Loucy (cell line): ENCODE results near the gene FGFR1OP2.

ENCODE experiments used
- CTCF ChIP-seq: fragments of 200-600 bp; sonication (generic); conservative IDR thresholded peaks from 2 replicates; pipeline ENCODE4 v1.5.1; 2014; ENCODE audit warnings: mild to moderate bottlenecking, antibody characterized with exemption, low read length
- EZH2phosphoT487 ChIP-seq: fragments of 200-600 bp; IDR thresholded peaks from 2 replicates; pipeline ENCODE4 v1.6.1; 2018; ENCODE audit warnings: antibody characterized with exemption, mild to moderate bottlenecking, moderate library complexity, borderline replicate concordance

DNA sequence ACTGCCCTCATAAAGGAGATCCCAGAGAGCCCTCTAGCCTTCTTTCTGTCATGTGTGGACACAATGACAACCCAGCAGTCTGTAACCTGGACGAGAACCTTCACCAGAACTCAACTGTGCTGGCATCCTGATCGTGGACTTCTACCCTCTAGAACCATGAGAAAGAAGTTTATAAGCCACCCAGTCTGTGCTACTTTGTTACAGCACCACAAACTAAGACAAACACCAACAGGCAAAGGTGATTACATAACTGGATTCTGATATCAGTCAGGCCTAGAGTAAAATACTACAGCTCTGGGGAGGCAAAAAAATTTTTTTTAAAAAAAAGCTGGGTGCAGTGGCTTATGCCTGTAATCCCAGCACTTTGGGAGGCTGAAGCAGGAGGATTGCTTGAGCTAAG, 57.4 kb downstream of the FGFR1OP2 start:
- TF ChIP-seq CTCF (no peak), EZH2phosphoT487 (no peak)
